A549 treated with Hydrocortisone at 1 μM for 4 hours (cell line): ENCODE data around the gene HDAC4. TPM values are rescaled to one million over a fixed set of nuclear protein-coding genes. Genes with fewer than 3 reads are reported as not detected.

Experiments used
- total RNA-seq: library from RNA; stranded (reverse); fragments of 200-300 nt; extraction: Qiagen RNA extraction; gene quantifications from 5 replicates; pipeline ENCODE4 v1.2.3, GENCODE V29; 2022

The HDAC4 gene
- 6.4 to 9.6 TPM (median 7.2 TPM) in 5 replicates for total RNA-seq

DNA sequence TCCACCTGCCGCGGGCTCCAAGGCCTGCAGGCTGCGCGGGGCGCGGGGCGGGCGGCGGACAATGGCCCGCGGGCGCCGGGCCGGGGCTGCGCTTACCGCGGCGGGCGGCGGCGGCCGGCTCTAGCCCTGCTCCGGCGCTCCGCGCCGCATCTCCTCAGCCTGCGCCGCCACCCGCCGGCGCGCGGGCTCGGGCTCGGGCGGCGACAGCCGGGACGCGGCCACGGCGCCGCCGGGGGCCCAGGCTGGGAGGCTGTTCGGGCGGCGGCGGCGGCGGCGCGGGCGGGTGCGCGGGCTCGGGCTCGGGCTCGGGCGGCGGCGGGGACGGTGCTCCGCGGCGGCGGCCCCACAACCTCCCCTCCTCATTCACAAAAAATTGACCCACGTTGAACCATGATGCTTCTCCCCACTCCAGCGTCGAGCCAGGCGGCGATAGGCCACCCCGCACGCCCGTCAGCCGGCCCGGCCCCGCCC lies at the start of gene HDAC4:
TSS of gene HDAC4 (minus strand) at position 425 of the 471 bp plus-strand sequence. CDS start 48,321 bp downstream, outside the sequence.

